GF-D8 (cell line): ENCODE measurements around the gene SECISBP2.
A peak's percentile ranks its signal among the peaks of the same experiment; 100 is the strongest.
"Not testable (repeated sequence)": the region's sequence is repeated elsewhere in the genome, so short reads cannot be mapped to it uniquely, and the experiment has no call there.

Experiments used
- DNase-seq: peaks from one replicate; lab custom pipeline; 2025; lab: John Stamatoyannopoulos, UW

SECISBP2 gene

DNA sequence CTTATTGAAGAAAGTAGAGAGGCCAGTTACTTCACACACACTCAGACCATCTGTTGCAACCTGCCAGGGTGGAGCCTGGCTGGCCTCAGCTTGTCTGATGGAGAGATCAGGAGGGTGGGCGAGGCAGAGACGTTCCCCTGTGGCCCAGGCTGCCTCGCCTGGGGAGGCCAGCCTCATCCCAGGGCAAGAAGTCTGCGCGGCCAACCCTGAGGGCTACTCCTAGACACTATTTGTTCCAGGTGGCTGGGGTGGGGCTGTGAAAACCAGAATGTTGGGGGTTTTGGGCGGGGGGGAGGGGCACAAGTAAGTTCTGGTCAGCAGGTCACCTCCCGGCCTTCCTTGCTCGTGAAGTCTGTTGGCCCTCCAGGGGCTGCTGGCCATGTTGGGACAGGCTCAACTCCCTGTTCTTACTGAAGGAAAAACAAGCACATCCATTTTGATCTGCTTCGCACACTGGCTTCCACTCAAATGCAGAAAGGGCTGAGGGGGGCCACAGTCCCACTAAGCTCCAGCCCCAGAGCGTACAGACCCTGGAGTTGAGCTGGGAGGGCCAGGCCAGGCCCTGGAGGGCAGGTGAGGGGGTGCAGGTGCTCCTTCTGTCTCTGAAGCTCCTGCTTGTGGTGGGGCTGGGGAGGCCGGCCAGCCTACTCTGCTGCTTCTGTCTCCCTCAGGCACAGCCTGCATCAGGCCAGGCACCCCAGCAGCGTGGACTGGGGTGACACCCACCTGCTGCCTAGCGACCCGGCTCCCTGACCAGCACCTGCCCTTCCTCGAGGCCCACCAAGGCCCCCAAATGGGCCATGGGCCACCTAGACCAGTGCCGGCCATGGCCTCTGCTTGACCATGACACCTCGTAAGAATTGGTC, 46.6 kb downstream of the SECISBP2 start:
- no peak for DNase-seq

DNA sequence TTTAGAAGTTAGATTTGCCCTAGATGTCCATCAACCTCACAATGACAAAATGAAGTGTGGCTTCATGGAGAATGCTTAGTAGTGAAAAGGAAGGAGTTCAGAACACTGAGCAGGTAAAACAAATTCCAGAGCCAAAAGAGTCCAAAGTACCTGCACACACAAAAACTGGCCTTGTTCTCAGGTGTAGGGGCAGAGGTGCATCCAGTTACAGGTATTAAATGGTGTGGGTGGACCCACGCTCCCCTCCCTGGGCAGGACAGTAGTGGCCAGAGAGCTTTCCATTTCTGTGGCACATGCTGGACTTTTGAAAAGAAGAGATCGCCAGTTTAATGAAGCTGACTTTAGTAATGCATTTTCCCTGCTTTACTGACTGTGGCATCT, 47.2 kb downstream of the SECISBP2 start:
- no peak for DNase-seq

- DNase-seq = no peak
Observed at GRCh38 chr9:89366711-89367110, 48.4 kb downstream of the SECISBP2 start.

GRCh38 chr9:89367281-89367680, 49.0 kb downstream of the SECISBP2 start:
- no peak for DNase-seq

DNA sequence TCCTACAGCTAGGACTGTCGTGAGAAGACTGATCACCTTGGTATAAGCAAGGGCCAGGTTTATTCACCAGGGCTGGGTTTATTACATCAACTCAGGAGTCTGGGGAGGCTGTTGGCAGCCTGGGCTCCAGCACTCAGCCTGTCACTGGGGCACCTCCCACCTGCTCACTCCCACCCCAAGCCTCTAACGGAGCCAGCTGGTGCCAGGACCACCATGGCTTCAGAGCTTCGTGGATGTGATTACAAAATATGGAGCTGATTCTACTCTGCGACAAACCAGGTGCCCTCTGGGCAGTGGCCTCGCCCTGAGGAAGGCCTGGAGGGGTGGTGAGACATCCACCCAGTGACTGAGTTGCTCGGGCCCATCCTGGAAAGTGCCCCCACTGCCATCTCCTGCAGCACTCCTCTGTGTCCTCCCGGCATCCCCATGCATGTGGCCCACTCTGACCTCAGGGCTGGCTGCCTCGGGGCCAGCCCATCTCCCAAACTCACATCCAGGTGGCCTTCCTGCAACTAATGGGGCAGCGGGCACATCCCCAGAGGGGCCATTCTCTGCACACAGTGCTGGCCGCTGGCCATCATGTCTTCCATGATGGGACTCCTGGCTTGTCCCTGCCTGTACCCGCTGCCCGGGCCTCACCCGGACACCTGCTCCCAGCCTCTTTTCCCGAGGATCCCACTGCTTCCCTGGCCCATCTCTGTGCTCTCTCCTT, 49.6 kb downstream of the SECISBP2 start:
- no peak for DNase-seq

GRCh38 chr9:89368550-89368949, 50.2 kb downstream of the SECISBP2 start:
- no peak for DNase-seq

DNA sequence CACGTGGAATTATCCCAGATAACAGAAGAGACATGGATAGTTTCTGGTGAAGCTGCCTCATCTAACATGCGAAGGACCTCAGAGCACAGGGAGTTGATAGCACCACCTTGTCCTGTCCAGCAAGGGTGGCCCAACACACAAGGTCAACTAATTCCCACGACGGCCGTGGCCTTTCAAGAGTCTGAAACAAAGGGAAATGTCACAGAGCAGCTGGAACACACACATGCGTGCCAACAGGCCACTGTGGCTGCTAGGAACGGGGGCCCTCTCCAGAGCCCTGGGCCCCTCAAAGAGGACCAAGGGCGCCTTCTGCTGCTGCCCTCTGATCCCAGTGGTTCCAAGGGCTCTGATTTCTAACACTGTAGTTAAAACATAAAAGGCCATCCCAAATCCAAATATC, 50.7 kb downstream of the SECISBP2 start:
- no peak for DNase-seq

GRCh38 chr9:89370593-89370992, 52.3 kb downstream of the SECISBP2 start:
- no peak for DNase-seq

DNA sequence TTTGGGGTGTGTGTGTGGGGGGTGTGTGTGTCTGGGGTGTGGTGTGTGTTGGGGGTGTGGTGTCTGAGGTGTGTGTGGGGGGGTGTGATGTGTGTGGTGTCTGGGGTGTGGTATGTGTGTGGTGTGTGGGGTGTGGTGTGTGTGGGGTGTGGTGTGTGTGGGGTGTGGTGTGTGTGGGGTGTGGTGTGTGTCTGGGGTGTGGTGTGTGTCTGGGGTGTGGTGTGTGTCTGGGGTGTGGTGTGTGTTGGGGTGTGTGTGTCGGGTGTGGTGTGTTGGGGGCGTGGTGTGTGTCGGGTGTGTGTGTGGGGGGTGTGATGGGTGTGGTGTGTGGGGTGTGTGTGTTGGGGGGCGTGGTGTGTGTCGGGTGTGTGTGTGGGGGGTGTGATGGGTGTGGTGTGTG, 53.5 kb downstream of the SECISBP2 start:
- not testable (repeated sequence) for DNase-seq

- DNase-seq = no peak
Observed at GRCh38 chr9:89372230-89372816, 54.0 kb downstream of the SECISBP2 start.

DNA sequence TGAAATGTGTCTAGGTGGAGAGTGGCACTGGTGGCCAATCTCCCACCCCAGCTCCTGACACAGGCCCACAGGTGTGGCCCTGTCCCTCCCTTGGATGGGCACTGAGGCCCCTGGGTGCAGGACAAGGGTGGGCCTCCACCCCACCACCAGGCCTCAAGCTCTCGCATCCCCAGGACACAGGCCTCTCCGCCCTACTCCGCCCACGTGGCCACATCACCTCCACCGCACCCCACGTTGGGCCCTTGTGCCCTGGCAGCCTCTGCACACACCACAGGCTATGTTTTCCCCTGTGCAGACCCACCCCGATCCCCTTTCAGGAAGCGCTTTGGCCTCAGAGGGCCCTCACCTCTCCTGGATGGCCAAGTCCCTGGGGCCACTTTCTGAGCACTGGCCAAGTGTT, 54.7 kb downstream of the SECISBP2 start:
- DNase-seq = no peak

DNA sequence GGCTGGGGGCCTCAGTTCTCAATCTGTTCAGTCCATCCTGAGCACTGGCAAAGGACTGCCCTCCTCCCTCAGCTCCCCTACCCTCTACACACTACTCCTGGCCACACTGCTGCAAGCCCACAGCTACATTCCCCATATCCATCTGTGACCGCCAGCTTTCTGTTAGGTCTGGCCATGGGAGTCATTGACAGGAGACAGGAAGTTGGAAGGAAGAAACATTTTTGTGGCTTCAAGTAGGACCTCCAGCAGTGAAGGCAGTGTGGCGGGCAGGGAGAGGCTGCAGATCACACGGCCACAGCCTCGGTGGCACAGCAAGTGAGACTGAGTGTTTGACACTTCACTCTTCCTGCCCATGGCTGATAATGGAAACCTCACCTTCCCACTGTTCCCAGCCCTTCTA, 55.9 kb downstream of the SECISBP2 start:
- no peak for DNase-seq

- peak; percentile 88 for DNase-seq
Observed at GRCh38 chr9:89375191-89375760, 57.0 kb downstream of the SECISBP2 start.

- DNase-seq = no peak
Observed at GRCh38 chr9:89376286-89376685, 58.0 kb downstream of the SECISBP2 start.

GRCh38 chr9:89376741-89377351, 58.5 kb downstream of the SECISBP2 start:
- DNase-seq = no peak

DNA sequence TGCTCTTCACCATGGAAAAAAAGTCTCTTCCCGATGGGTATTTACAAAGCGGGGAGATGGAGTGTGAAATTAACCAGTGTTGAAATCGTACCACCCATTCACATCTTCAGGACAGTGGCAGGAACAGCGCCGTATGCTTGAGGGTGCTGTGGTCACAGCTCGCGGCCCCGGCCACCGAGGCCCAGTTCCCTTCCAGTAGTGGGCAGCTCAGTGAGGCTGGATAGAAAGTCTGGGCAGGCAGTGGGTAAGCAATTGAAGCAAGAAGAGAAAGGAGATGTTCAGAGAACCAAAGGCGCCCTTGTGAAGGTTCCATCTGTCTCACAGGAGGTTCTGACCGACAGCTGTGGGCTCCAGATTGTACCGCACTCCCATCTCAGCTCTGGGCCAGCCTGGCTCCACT, 59.1 kb downstream of the SECISBP2 start:
- peak; percentile 38 for DNase-seq

GRCh38 chr9:89378541-89378940, 60.2 kb downstream of the SECISBP2 start:
- no peak for DNase-seq

DNA sequence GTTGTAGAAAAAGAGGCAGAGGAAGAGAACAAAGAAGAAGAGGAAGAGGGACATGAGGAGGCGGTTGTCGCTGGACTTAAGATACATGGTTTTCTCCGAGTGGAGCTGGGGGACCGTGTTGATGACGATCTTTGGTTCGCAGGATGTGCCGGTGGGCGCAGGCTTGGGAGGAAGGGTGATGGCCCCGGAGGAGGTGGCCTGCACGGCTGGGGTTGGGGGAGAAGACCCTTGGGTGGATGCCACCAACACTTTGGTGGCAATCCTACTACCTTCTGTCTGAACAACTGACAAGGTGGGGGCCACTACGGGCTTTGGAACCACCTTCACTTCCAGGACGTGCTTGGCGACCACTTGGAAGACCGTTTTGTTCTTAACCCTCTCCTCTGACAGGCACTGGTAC, 60.7 kb downstream of the SECISBP2 start:
- DNase-seq = no peak

DNA sequence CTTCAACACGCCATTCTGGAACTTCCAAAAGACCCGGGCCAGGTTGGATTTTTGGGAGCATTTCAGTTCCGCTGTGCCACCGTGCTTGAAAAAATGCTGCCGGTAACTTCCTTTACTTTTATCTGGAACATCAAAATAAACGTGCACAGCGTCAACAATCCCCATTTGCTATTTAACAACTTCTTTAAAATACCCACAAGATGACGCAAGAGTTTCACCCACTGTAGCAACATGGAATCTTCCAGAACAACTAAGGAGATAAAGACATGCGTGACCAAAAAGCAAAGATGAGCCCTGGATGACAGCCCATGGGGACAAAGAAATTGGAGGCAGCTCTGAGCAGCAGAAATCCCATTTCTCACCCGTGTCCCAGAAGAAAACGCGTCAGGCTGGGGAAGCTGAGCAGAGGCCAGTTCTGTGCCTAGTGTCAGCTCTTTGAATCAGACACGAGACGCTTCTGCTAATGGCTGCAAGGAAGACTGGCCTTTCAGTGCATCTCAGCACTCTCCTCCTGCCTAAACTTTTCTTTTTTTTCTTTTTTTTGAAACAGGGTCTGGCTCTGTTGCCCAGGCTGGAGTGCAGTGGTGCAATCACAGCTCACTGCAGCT, 61.3 kb downstream of the SECISBP2 start:
- peak; percentile 45 for DNase-seq

GRCh38 chr9:89380437-89381307, 62.4 kb downstream of the SECISBP2 start:
- no peak for DNase-seq

GRCh38 chr9:89381308-89381609, 63.0 kb downstream of the SECISBP2 start:
- DNase-seq = no peak
